HL-60 (cell line): ENCODE results near the gene CYB5R4.

Experiments
- POLR2AphosphoS5 ChIP-seq: IDR thresholded peaks from 2 replicates; pipeline ENCODE4 v1.6.1; 2012; ENCODE audit warnings: low read depth
- SPI1 ChIP-seq: IDR thresholded peaks from 2 replicates; pipeline ENCODE4 v1.6.1; 2012; ENCODE audit warnings: low read depth, mild to moderate bottlenecking, borderline replicate concordance
- TF ChIP-seq, protein P1 (sequence below): IDR thresholded peaks from one replicate; pipeline ENCODE4 v1.5.1; 2011; ENCODE audit warnings: low read length, control low read depth, inconsistent platforms; ENCODE audit not compliant: insufficient read depth
- TF ChIP-seq, protein P2 (sequence below): IDR thresholded peaks from 2 replicates; pipeline ENCODE4 v1.6.1; 2012; ENCODE audit warnings: low read depth; ENCODE audit not compliant: insufficient replicate concordance

- TF ChIP-seq, protein P1, sequence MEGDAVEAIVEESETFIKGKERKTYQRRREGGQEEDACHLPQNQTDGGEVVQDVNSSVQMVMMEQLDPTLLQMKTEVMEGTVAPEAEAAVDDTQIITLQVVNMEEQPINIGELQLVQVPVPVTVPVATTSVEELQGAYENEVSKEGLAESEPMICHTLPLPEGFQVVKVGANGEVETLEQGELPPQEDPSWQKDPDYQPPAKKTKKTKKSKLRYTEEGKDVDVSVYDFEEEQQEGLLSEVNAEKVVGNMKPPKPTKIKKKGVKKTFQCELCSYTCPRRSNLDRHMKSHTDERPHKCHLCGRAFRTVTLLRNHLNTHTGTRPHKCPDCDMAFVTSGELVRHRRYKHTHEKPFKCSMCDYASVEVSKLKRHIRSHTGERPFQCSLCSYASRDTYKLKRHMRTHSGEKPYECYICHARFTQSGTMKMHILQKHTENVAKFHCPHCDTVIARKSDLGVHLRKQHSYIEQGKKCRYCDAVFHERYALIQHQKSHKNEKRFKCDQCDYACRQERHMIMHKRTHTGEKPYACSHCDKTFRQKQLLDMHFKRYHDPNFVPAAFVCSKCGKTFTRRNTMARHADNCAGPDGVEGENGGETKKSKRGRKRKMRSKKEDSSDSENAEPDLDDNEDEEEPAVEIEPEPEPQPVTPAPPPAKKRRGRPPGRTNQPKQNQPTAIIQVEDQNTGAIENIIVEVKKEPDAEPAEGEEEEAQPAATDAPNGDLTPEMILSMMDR = no peak
- TF ChIP-seq POLR2AphosphoS5 = no peak
- TF ChIP-seq, protein P2, sequence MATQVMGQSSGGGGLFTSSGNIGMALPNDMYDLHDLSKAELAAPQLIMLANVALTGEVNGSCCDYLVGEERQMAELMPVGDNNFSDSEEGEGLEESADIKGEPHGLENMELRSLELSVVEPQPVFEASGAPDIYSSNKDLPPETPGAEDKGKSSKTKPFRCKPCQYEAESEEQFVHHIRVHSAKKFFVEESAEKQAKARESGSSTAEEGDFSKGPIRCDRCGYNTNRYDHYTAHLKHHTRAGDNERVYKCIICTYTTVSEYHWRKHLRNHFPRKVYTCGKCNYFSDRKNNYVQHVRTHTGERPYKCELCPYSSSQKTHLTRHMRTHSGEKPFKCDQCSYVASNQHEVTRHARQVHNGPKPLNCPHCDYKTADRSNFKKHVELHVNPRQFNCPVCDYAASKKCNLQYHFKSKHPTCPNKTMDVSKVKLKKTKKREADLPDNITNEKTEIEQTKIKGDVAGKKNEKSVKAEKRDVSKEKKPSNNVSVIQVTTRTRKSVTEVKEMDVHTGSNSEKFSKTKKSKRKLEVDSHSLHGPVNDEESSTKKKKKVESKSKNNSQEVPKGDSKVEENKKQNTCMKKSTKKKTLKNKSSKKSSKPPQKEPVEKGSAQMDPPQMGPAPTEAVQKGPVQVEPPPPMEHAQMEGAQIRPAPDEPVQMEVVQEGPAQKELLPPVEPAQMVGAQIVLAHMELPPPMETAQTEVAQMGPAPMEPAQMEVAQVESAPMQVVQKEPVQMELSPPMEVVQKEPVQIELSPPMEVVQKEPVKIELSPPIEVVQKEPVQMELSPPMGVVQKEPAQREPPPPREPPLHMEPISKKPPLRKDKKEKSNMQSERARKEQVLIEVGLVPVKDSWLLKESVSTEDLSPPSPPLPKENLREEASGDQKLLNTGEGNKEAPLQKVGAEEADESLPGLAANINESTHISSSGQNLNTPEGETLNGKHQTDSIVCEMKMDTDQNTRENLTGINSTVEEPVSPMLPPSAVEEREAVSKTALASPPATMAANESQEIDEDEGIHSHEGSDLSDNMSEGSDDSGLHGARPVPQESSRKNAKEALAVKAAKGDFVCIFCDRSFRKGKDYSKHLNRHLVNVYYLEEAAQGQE = no peak
- TF ChIP-seq SPI1 = no peak
Measured at GRCh38 chr6:83905648-83906047, 46.2 kb downstream of the CYB5R4 start.
